Ovary (tissue), 9 donors: ENCODE measurements around the gene NKD2. TPM values are rescaled to one million over a fixed set of nuclear protein-coding genes. Genes with fewer than 3 reads are reported as not detected.
"Not testable (repeated sequence)": the region's sequence is repeated elsewhere in the genome, so short reads cannot be mapped to it uniquely, and the experiment has no call there.

Source experiments
- DNase-seq, 5 donors: peaks; one replicate each; pipeline ENCODE4 v3.0.0-alpha.2; 2019 to 2020
- H3K27ac ChIP-seq, 2 donors: fragments of 200-600 bp; one replicate each; pipeline versions ENCODE4 v1.5.1 to v1.8.0; 2019 to 2022
- H3K27me3 ChIP-seq: fragments of 200-600 bp; one replicate; pipeline ENCODE4 v1.8.0; 2022
- H3K36me3 ChIP-seq: fragments of 200-600 bp; sonication (generic); one replicate; pipeline ENCODE4 v1.5.1; 2019
- H3K4me1 ChIP-seq: one replicate; pipeline ENCODE4 v1.8.1; 2013; ENCODE audit warnings: mild to moderate bottlenecking, moderate library complexity; ENCODE audit not compliant: insufficient read depth
- H3K4me3 ChIP-seq: fragments of 200-600 bp; sonication (generic); one replicate; pipeline ENCODE4 v1.5.1; 2017
- H3K9me3 ChIP-seq, 2 donors: fragments of 200-600 bp in 1 of 2; sonication (generic) in 1 of 2; one replicate each; pipeline versions ENCODE4 v1.5.1 to v1.8.1; 2013 to 2019; ENCODE audit warnings: mild to moderate bottlenecking in 1 of 2, moderate library complexity in 1 of 2
- CTCF ChIP-seq, 3 donors: fragments of 450-650 bp in 2 of 3; fragments of 200-600 bp in 1 of 3; IDR thresholded peaks; one replicate each; pipeline versions ENCODE4 v1.5.1 to v1.8.0; 2016 to 2022; ENCODE audit warnings: antibody characterized with exemption in 3 of 3, mild to moderate bottlenecking in 1 of 3
- EP300 ChIP-seq: sonication (generic); formaldehyde crosslinking; IDR thresholded peaks from one replicate; pipeline ENCODE4 v1.6.1; 2017; ENCODE audit warnings: antibody characterized with exemption
- POLR2A ChIP-seq: fragments of 450-650 bp; IDR thresholded peaks from one replicate; pipeline ENCODE4 v1.6.1; 2017; ENCODE audit warnings: antibody characterized with exemption, mild to moderate bottlenecking, moderate library complexity
- WGBS, 3 donors: extraction: QIAGEN DNeasy Blood & Tissue Kit in 1 of 3; methylation state at CpG; one replicate each; pipeline versions ENCODE4 v1.1.5 to v1.1.7; 2013 to 2017; 5-methylcytosine and 5-hydroxymethylcytosine counted together
- intact Hi-C, 4 donors: fragments of 100-400 bp; cut with DNase I; formaldehyde crosslinking; loops; one replicate each; pipeline versions ENCODE4 v1.11.0 to v1.15.1; 2022 to 2023
- polyA plus RNA-seq, 2 donors: library from polyadenylated mRNA; stranded (reverse); fragments of 200-250 nt in 1 of 2; fragments of 350-450 nt in 1 of 2; fragmentation: Illumina TruSeq in 1 of 2; extraction: RNeasy Lipid Tissue Mini Kit (QIAGEN cat#74804) in 1 of 2; gene quantifications; one replicate each; pipeline ENCODE4 v1.2.3, GENCODE V29; 2013 to 2014
- total RNA-seq, 7 donors: library from RNA; depleted of rRNA in 2 of 7; stranded (reverse); fragments of >200 nt in 2 of 7; fragmentation: NEBNext Ultra II Directional in 3 of 7; extraction: Animal tissue kit (Norgen Biotek cat#: 25700) in 3 of 7; gene quantifications; one replicate each; pipeline versions ENCODE4 v1.1.0 to v1.2.4, GENCODE V29; 2016 to 2023
- donor health status: DM: no; HTN: no; CAD: no; lungs with moderate emphysema.
- donor health status: DM: no; HTN: no; CAD: no.
- donor health status: Bipolar disorder and iron deficiency.
- donor health status: DM: yes; HTN: yes; CAD: no.
- donor health status: DM: no; HTN: no; CAD: no.
- donor health status: DM: yes; HTN: yes; CAD: no.

NKD2 gene
- total and polyA plus RNA-seq, 9 donors, result 0.33 to 17.2 (median 1.4) TPM; not detected in 1

GRCh38 chr5:998246-999031 lies 10.2 kb upstream of the NKD2 start:
- TF ChIP-seq POLR2A (no peak), CTCF (IDR thresholded peaks at IDR 0.05) (no peak)
- Histone ChIP-seq H3K4me1 (peaks cover 14% of the 10 kb centered on the region), H3K27me3 (no peaks in the 10 kb centered on the region), H3K36me3 (no peaks in the 10 kb centered on the region), H3K27ac (no peak overlapping the region), H3K9me3 (no peaks in the 10 kb centered on the region), H3K4me3 (no peak overlapping the region)
- peak in 4 of 5 donors; percentile 6 to 33 (median 16) for DNase-seq
- intact Hi-C loops, result no loop called here
- WGBS, 3 donors, result 41 to 47% (median 47%) methylated on average over 12 of the region's 12 CpGs

- no peak overlapping the region for H3K4me3 ChIP-seq
- peak; percentile 6 to 29 (median 15) for DNase-seq
- peaks cover 14% of the 10 kb centered on the region for H3K4me1 ChIP-seq
- WGBS, 3 donors, result 58 to 65% (median 59%) methylated on average over 6 of the region's 6 CpGs
- TF ChIP-seq CTCF (IDR thresholded peaks at IDR 0.05) (no peak), EP300 (no peak), POLR2A (no peak)
- no peaks in the 10 kb centered on the region for H3K9me3 ChIP-seq
- H3K36me3 ChIP-seq, result no peaks in the 10 kb centered on the region
- intact Hi-C loops, result no loop called here
- H3K27me3 ChIP-seq, result no peaks in the 10 kb centered on the region
- no peak overlapping the region for H3K27ac ChIP-seq
Observed at GRCh38 chr5:999032-999501, 9.5 kb upstream of the NKD2 start.

- no peak for TF ChIP-seq POLR2A
- TF ChIP-seq CTCF (IDR thresholded peaks at IDR 0.05), result no peak
- no peak for TF ChIP-seq EP300
- WGBS, 3 donors, result 97 to 98% (median 97%) methylated on average over 5 of the region's 5 CpGs
- intact Hi-C loops, result no loop called here
- no peaks in the 10 kb centered on the region for H3K36me3 ChIP-seq
- DNase-seq, result peak in 2 of 5 donors; percentile 4 to 6
- no peak overlapping the region for H3K27ac ChIP-seq
- H3K4me3 ChIP-seq, result no peak overlapping the region
- peaks cover 16% of the 10 kb centered on the region for H3K4me1 ChIP-seq
- H3K9me3 ChIP-seq, result no peaks in the 10 kb centered on the region
- no peaks in the 10 kb centered on the region for H3K27me3 ChIP-seq
Observed at GRCh38 chr5:999724-1000123, 8.9 kb upstream of the NKD2 start.

GRCh38 chr5:1000329-1000728 lies 8.3 kb upstream of the NKD2 start:
- Histone ChIP-seq H3K36me3 (no peaks in the 10 kb centered on the region), H3K4me3 (no peak overlapping the region), H3K9me3 (no peaks in the 10 kb centered on the region), H3K27ac (no peak overlapping the region), H3K27me3 (no peaks in the 10 kb centered on the region), H3K4me1 (peaks cover 18% of the 10 kb centered on the region)
- no peak for TF ChIP-seq POLR2A
- no peak for TF ChIP-seq EP300
- no peak for TF ChIP-seq CTCF (IDR thresholded peaks at IDR 0.05)
- WGBS, 3 donors, result 83 to 96% (median 93%) methylated on average over 9 of the region's 9 CpGs
- intact Hi-C loops, result no loop called here
- DNase-seq, result peak in 2 of 5 donors; percentile 1 to 5

- H3K9me3 ChIP-seq, H3K27me3 ChIP-seq, intact Hi-C loops, H3K27ac ChIP-seq, H3K4me3 ChIP-seq, H3K36me3 ChIP-seq: not testable (repeated sequence)
- H3K4me1 ChIP-seq, result peaks cover 18% of the 10 kb centered on the region
- peak in 2 of 5 donors; percentile 3 to 5 for DNase-seq
- WGBS, 3 donors, result 89 to 96% (median 95%) methylated on average over 11 of the region's 11 CpGs
Observed at GRCh38 chr5:1000831-1001230, 7.8 kb upstream of the NKD2 start.
